Fibroblast of lung (primary cell): Measurements from ENCODE around the gene UBE2D2.

ENCODE experiments used
- EZH2 ChIP-seq: IDR thresholded peaks from 2 replicates; pipeline ENCODE4 v1.5.1; 2012; ENCODE audit warnings: low read length, control low read depth, mild to moderate bottlenecking; ENCODE audit errors: missing control alignments
- TF ChIP-seq, protein P1 (sequence below), 2 donors: IDR thresholded peaks in 1 of 2; conservative IDR thresholded peaks in 1 of 2; 1 replicate in 1 of 2; 2 replicates in 1 of 2; pipeline ENCODE4 v1.5.1; 2011 to 2012; ENCODE audit warnings: low read length in 2 of 2, control low read depth in 1 of 2, inconsistent platforms in 1 of 2, low read depth in 1 of 2, mild to moderate bottlenecking in 1 of 2

DNA sequence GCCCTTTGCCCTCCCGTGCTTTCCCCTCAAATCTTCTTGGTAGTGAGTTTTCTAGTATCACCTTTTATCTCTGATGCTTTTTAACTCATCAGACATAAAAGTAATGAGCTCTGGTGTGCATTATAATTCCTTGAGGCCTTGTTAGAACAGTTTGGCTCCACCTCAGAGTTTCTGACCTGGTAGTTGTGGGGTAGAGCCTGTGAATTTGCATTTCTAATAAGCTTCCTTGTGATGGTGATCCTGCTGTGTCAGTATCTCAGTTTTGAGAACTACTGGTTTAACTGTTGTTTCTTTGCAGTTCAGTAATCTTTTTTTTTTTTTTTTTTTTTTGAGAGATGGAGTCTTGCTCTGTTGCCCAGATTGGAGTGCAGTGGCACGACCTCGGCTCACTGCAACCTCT, 31.1 kb downstream of the UBE2D2 start:
- TF ChIP-seq, protein P1, sequence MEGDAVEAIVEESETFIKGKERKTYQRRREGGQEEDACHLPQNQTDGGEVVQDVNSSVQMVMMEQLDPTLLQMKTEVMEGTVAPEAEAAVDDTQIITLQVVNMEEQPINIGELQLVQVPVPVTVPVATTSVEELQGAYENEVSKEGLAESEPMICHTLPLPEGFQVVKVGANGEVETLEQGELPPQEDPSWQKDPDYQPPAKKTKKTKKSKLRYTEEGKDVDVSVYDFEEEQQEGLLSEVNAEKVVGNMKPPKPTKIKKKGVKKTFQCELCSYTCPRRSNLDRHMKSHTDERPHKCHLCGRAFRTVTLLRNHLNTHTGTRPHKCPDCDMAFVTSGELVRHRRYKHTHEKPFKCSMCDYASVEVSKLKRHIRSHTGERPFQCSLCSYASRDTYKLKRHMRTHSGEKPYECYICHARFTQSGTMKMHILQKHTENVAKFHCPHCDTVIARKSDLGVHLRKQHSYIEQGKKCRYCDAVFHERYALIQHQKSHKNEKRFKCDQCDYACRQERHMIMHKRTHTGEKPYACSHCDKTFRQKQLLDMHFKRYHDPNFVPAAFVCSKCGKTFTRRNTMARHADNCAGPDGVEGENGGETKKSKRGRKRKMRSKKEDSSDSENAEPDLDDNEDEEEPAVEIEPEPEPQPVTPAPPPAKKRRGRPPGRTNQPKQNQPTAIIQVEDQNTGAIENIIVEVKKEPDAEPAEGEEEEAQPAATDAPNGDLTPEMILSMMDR (conservative IDR thresholded peaks at IDR 0.05 in 1 of 2, IDR thresholded peaks at IDR 0.05 in 1 of 2; ENCODE audit: low read depth in 1 of 2, low read length in 2 of 2): no peak
- no peak for TF ChIP-seq EZH2
